HepG2 (cell line): Measurements from ENCODE around the gene MBD5. TPM values are rescaled to one million over a fixed set of nuclear protein-coding genes. Genes with fewer than 3 reads are reported as not detected.

Experiments
- FOXK2 ChIP-seq: fragments of 450-650 bp; IDR thresholded peaks from 2 replicates; pipeline ENCODE4 v1.6.1; 2016
- FOXO4 ChIP-seq: sonication (generic); formaldehyde crosslinking; conservative IDR thresholded peaks from 2 replicates; pipeline ENCODE4 v1.8.1; 2023; ENCODE audit warnings: missing genetic modification reagents
- HNRNPUL1 ChIP-seq: fragments of 200-400 bp; formaldehyde crosslinking; IDR thresholded peaks from 2 replicates; pipeline ENCODE4 v1.6.1; 2017; ENCODE audit warnings: low read depth, mild to moderate bottlenecking, low read length, moderate library complexity
- IRX3 ChIP-seq: sonication (generic); formaldehyde crosslinking; IDR thresholded peaks from 2 replicates; pipeline ENCODE4 v1.8.1; 2023; ENCODE audit warnings: mild to moderate bottlenecking, low read depth, missing genetic modification reagents, borderline replicate concordance
- NBN ChIP-seq: fragments of 450-650 bp; conservative IDR thresholded peaks from 2 replicates; pipeline ENCODE4 v1.6.1; 2017
- PCBP1 ChIP-seq: fragments of 200-400 bp; formaldehyde crosslinking; IDR thresholded peaks from 2 replicates; pipeline ENCODE4 v1.6.1; 2017; ENCODE audit warnings: mild to moderate bottlenecking, low read depth, low read length, borderline replicate concordance
- RAD21 ChIP-seq: fragments of 450-650 bp; formaldehyde crosslinking; IDR thresholded peaks from 2 replicates; pipeline ENCODE4 v1.5.0; 2020; ENCODE audit warnings: mild to moderate bottlenecking
- RBAK ChIP-seq: sonication (generic); formaldehyde crosslinking; IDR thresholded peaks from 2 replicates; pipeline ENCODE4 v1.5.1; 2020; ENCODE audit warnings: mild to moderate bottlenecking, missing genetic modification reagents
- RBM22 ChIP-seq: fragments of 200-400 bp; formaldehyde crosslinking; optimal IDR thresholded peaks from 2 replicates; pipeline ENCODE3; 2017; ENCODE audit warnings: mild to moderate bottlenecking, low read length, moderate library complexity
- RBM39 ChIP-seq: fragments of 200-400 bp; formaldehyde crosslinking; IDR thresholded peaks from one replicate; pipeline ENCODE4 v1.6.1; 2018; ENCODE audit warnings: antibody characterized with exemption, mild to moderate bottlenecking, low read depth, low read length; ENCODE audit not compliant: poor library complexity, severe bottlenecking
- SNRNP70 ChIP-seq: fragments of 200-400 bp; formaldehyde crosslinking; IDR thresholded peaks from 2 replicates; pipeline ENCODE4 v1.6.1; 2017; ENCODE audit warnings: mild to moderate bottlenecking, low read depth, low read length, moderate library complexity
- ZFP37 ChIP-seq: sonication (generic); formaldehyde crosslinking; IDR thresholded peaks from 2 replicates; pipeline ENCODE4 v1.4.0; 2020; ENCODE audit warnings: missing genetic modification reagents, borderline replicate concordance
- ZNF138 ChIP-seq: sonication (generic); formaldehyde crosslinking; IDR thresholded peaks from 2 replicates; pipeline ENCODE4 v1.5.0; 2020; ENCODE audit warnings: mild to moderate bottlenecking, low read depth, missing genetic modification reagents
- ZNF550 ChIP-seq: sonication (generic); formaldehyde crosslinking; IDR thresholded peaks from 2 replicates; pipeline ENCODE4 v1.4.0; 2020; ENCODE audit warnings: mild to moderate bottlenecking, missing genetic modification reagents, borderline replicate concordance
- polyA plus RNA-seq, 8 experiments: library from polyadenylated mRNA; depleted of rRNA in 3 of 8; stranded (reverse) in 7 of 8; unstranded in 1 of 8; fragments of >200 nt; fragmentation: Illumina TruSeq in 4 of 8; extraction: Trizol in 4 of 8; gene quantifications; 2 replicates each; pipeline versions ENCODE4 v1.2.1 to v1.2.3, GENCODE V29; 2011 to 2016; ENCODE audit warnings: low read depth in 4 of 8, missing spikeins in 1 of 8, mixed read lengths in 1 of 8; ENCODE audit not compliant: insufficient read depth in 1 of 8
- total RNA-seq, 5 experiments: library from RNA; depleted of rRNA; stranded (reverse); fragments of >200 nt; fragmentation: Illumina TruSeq; extraction: Trizol; gene quantifications; 2 replicates each; pipeline ENCODE4 v1.2.3, GENCODE V29; 2016; ENCODE audit warnings: low read depth in 1 of 5
- TF ChIP-seq, protein P1 (sequence below): sonication (generic); formaldehyde crosslinking; IDR thresholded peaks from 2 replicates; pipeline ENCODE4 v1.8.1; 2023; ENCODE audit warnings: mild to moderate bottlenecking, missing genetic modification reagents, borderline replicate concordance
- TF ChIP-seq, protein P2 (sequence below): sonication (generic); formaldehyde crosslinking; IDR thresholded peaks from 2 replicates; pipeline ENCODE4 v1.4.0; 2020; ENCODE audit warnings: missing genetic modification reagents

Gene MBD5
- total and polyA plus RNA-seq, 2 of the 13 experiments (the other 11 are each of a cell fraction or from before 2014, with no cell fraction given): 13.5 to 26.4 TPM

DNA sequence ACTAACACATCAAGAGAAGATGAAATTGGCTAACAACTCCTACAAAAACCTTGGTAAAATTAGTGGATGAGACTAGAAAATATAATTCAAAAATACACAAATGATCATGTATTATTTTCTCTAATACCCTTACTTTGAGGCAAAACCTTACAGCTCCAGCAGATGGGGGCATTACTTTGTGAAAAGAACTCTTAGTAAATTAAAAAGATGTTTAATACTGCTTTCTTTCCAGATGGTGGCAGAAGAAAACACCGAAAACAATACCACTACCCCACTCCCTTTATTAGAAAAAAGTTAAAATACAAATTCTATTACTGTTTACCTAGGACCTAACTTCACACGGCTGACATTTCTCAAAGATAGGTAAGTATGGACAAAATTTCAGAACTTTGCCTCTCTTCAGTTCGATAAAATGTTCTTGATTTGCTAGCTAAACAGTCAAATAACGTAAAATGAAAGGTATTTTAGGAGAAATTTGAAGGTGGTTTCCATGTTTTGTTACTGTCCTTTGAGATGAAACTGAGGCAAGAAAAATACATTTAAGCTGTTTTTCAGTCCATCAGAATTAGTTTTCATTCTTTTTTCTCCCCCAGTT is 31.0 kb upstream of the MBD5 start (continued):
- no peak for TF ChIP-seq IRX3 (CRISPR knock-in tag)
- no peak for TF ChIP-seq ZNF550
- no peak for TF ChIP-seq PCBP1
- no peak for TF ChIP-seq RBM22
- TF ChIP-seq, protein P1, sequence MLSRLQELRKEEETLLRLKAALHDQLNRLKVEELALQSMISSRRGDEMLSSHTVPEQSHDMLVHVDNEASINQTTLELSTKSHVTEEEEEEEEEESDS (CRISPR knock-in tag): no peak
- TF ChIP-seq RAD21 (CRISPR knock-in tag): peak; percentile 67
- no peak for TF ChIP-seq RBM39
- TF ChIP-seq ZFP37 (CRISPR knock-in tag): no peak
- no peak for TF ChIP-seq HNRNPUL1
- no peak for TF ChIP-seq NBN
- TF ChIP-seq FOXK2: no peak
- no peak for TF ChIP-seq SNRNP70
- TF ChIP-seq, protein P2, sequence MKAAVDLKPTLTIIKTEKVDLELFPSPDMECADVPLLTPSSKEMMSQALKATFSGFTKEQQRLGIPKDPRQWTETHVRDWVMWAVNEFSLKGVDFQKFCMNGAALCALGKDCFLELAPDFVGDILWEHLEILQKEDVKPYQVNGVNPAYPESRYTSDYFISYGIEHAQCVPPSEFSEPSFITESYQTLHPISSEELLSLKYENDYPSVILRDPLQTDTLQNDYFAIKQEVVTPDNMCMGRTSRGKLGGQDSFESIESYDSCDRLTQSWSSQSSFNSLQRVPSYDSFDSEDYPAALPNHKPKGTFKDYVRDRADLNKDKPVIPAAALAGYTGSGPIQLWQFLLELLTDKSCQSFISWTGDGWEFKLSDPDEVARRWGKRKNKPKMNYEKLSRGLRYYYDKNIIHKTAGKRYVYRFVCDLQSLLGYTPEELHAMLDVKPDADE (CRISPR knock-in tag): no peak
- no peak for TF ChIP-seq ZNF138 (CRISPR knock-in tag)
- TF ChIP-seq FOXO4 (CRISPR knock-in tag): no peak
- TF ChIP-seq RBAK (CRISPR knock-in tag): no peak
